Tibial nerve (tissue), 3 donors: ENCODE measurements around the gene C16orf54.

ENCODE experiments used
- POLR2A ChIP-seq, 2 donors: fragments of 450-650 bp; IDR thresholded peaks; one replicate each; pipeline ENCODE4 v1.6.1; 2017; ENCODE audit warnings: antibody characterized with exemption in 2 of 2, mild to moderate bottlenecking in 2 of 2, moderate library complexity in 2 of 2
- TF ChIP-seq, protein P1 (sequence below), 5 experiments: fragments of 200-600 bp in 3 of 5; fragments of 450-650 bp in 2 of 5; sonication (generic) in 3 of 5; IDR thresholded peaks; one replicate each; pipeline ENCODE4 v1.5.1; 2016 to 2019; ENCODE audit warnings: antibody characterized with exemption in 5 of 5, mild to moderate bottlenecking in 3 of 5, moderate library complexity in 2 of 5

DNA sequence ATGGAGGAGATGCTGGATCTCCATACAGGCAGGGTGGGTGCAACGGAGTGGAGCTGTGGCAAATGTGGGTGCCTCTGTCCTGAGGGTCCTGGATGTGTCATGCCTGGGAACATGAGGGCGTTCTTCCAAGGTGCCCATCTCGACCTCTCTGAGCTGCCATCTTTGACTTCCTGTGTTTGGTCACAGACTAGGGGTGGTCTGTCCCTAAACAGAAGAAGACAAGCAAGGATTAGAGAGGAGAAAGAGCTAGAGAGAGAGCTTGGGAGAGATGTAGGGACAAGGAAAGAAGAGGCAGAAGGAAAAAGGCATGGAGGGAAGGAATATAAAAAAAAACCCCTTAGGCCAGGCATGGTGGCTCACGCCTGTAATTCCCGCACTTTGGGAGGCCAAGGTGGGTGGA, 28.9 kb upstream of the C16orf54 start:
- TF ChIP-seq, protein P1, sequence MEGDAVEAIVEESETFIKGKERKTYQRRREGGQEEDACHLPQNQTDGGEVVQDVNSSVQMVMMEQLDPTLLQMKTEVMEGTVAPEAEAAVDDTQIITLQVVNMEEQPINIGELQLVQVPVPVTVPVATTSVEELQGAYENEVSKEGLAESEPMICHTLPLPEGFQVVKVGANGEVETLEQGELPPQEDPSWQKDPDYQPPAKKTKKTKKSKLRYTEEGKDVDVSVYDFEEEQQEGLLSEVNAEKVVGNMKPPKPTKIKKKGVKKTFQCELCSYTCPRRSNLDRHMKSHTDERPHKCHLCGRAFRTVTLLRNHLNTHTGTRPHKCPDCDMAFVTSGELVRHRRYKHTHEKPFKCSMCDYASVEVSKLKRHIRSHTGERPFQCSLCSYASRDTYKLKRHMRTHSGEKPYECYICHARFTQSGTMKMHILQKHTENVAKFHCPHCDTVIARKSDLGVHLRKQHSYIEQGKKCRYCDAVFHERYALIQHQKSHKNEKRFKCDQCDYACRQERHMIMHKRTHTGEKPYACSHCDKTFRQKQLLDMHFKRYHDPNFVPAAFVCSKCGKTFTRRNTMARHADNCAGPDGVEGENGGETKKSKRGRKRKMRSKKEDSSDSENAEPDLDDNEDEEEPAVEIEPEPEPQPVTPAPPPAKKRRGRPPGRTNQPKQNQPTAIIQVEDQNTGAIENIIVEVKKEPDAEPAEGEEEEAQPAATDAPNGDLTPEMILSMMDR (IDR thresholded peaks at IDR 0.05), result no peak
- TF ChIP-seq POLR2A (IDR thresholded peaks at IDR 0.05), result no peak
